OCI-LY7 (cell line): ENCODE data around the gene CHRM5.

ENCODE experiments used
- EZH2phosphoT487 ChIP-seq: fragments of 200-600 bp; sonication (generic); IDR thresholded peaks from 2 replicates; pipeline ENCODE4 v1.6.1; 2018; ENCODE audit warnings: low read depth, borderline replicate concordance, mild to moderate bottlenecking, mixed run types, antibody characterized with exemption, low read length, moderate library complexity, mixed read lengths
- TF ChIP-seq, protein P1 (sequence below): fragments of 200-600 bp; sonication (generic); conservative IDR thresholded peaks from 2 replicates; pipeline ENCODE4 v1.5.1; 2014; ENCODE audit warnings: mild to moderate bottlenecking, antibody characterized with exemption, low read length, moderate library complexity, mixed read lengths

DNA sequence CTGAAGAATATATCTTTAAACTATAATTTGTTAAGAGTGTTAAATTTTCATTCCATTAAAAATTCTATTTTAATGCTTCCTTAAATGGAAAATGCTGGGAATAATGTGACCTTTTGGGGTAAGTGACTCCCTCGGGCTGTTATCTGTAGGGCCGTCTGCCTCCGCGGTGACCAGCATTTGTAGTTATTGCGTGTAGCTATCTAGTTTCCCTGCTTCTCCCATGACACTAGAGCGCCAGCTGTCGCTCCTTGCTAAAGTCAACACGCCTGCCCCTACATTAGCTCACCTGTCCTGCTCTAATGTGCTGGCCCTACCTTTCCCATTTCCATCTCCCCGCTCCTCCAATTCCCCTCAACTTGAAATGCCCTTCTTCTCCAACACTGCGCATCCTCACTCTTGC lies 12.4 kb upstream of the CHRM5 start:
- TF ChIP-seq EZH2phosphoT487 = no peak
- TF ChIP-seq, protein P1, sequence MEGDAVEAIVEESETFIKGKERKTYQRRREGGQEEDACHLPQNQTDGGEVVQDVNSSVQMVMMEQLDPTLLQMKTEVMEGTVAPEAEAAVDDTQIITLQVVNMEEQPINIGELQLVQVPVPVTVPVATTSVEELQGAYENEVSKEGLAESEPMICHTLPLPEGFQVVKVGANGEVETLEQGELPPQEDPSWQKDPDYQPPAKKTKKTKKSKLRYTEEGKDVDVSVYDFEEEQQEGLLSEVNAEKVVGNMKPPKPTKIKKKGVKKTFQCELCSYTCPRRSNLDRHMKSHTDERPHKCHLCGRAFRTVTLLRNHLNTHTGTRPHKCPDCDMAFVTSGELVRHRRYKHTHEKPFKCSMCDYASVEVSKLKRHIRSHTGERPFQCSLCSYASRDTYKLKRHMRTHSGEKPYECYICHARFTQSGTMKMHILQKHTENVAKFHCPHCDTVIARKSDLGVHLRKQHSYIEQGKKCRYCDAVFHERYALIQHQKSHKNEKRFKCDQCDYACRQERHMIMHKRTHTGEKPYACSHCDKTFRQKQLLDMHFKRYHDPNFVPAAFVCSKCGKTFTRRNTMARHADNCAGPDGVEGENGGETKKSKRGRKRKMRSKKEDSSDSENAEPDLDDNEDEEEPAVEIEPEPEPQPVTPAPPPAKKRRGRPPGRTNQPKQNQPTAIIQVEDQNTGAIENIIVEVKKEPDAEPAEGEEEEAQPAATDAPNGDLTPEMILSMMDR = no peak
